Cardiac fibroblast (primary cell): ENCODE measurements around the gene TULP4.
A peak's percentile ranks its signal among the peaks of the same experiment; 100 is the strongest.
"Not testable (repeated sequence)": the region's sequence is repeated elsewhere in the genome, so short reads cannot be mapped to it uniquely, and the experiment has no call there.

Source experiments
- DNase-seq, 2 donors: peaks; one replicate each; pipeline versions ENCODE4 v3.0.0 to v3.0.0-alpha.2; 2010; ENCODE audit warnings: low read depth in 2 of 2
- H3K4me3 ChIP-seq, 2 donors: replicated peaks in 1 of 2; 1 replicate in 1 of 2; 2 replicates in 1 of 2; pipeline ENCODE4 v1.5.1; 2011; ENCODE audit warnings: low read depth in 2 of 2, low read length in 2 of 2, mild to moderate bottlenecking in 2 of 2, moderate library complexity in 1 of 2
- TF ChIP-seq, protein P1 (sequence below): IDR thresholded peaks from one replicate; pipeline ENCODE4 v1.5.1; 2011; ENCODE audit warnings: low read depth, mild to moderate bottlenecking, low read length, inconsistent platforms

The TULP4 gene

DNA sequence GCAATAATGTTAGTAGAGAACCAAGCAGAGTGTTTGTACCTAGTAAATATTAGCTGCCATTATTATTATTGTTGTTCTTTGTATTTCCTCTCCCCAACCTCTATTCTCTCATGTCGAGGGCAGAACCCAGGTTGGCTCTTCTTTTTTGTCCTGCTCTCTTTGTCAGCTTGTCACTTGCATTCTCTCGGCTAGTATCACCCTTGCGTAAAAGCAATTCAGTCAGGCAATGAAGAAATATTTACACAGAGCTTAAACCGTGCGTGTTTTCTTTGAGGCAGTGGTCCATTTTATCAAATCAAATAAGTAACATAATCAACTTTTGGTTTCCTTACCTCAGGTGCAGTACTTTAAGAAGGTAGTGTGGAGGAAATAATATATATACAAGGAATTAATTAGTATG is 83.9 kb downstream of the TULP4 start:
- TF ChIP-seq, protein P1, sequence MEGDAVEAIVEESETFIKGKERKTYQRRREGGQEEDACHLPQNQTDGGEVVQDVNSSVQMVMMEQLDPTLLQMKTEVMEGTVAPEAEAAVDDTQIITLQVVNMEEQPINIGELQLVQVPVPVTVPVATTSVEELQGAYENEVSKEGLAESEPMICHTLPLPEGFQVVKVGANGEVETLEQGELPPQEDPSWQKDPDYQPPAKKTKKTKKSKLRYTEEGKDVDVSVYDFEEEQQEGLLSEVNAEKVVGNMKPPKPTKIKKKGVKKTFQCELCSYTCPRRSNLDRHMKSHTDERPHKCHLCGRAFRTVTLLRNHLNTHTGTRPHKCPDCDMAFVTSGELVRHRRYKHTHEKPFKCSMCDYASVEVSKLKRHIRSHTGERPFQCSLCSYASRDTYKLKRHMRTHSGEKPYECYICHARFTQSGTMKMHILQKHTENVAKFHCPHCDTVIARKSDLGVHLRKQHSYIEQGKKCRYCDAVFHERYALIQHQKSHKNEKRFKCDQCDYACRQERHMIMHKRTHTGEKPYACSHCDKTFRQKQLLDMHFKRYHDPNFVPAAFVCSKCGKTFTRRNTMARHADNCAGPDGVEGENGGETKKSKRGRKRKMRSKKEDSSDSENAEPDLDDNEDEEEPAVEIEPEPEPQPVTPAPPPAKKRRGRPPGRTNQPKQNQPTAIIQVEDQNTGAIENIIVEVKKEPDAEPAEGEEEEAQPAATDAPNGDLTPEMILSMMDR, result no peak
- DNase-seq, result no peak
- H3K4me3 ChIP-seq, result no peak overlapping the region

DNA sequence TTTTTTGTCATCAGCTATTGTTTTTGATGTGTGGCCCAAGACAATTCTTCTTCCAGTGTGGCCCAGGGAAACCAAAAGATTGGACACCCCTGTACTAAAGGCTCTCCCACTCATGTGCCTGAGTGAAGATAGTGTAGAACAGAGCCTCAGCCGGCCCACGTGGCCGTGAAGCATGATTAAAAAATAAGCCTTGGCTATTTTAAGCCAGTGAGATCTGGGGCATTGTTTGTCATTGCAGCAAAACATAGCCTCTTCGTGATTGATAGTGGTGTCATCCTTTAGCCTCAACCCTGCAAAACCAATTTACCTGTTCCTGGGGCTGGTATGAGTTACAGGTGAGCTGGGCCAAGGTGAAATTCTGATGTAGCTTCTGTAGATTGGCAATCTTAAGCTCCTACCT is 85.3 kb downstream of the TULP4 start:
- DNase-seq, result no peak
- TF ChIP-seq, protein P1, result no peak
- no peak overlapping the region for H3K4me3 ChIP-seq

DNA sequence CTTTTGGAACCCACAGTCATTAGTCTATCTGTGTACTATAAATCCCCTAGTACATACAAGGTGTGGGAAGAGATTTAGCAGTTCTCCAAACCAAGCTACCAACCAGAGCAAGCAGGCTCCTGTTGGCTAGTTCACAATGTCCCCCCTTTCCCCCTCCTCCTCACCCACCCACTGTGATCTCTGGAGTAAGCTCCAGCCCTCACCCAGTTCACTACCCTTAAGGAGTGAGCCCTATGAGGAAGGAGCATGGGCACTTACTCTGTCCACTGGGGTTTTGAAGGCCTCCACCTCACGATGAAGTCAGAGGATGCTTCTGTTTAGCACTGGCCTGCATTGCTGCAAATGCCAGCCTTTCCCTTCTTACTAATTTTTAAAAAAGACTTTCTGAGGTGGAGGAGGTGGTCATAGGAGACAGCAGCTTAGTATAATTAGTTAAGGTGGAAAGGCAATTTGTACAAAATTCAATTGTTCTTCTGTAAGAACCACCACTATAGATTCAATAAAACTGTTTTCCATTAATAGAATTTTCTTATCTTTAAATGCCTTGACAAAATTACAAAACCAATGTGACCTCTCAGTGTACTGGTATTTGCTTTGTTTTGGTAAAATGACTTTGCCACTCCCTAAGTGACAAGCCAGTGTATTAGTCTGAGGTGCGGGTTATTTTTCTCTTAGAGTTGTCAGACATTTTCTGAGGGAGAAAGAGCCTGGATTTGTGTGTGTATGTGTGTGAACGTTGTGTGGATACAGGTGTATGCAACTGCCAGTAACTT is 86.2 kb downstream of the TULP4 start:
- TF ChIP-seq, protein P1, result no peak
- no peak overlapping the region for H3K4me3 ChIP-seq

DNA sequence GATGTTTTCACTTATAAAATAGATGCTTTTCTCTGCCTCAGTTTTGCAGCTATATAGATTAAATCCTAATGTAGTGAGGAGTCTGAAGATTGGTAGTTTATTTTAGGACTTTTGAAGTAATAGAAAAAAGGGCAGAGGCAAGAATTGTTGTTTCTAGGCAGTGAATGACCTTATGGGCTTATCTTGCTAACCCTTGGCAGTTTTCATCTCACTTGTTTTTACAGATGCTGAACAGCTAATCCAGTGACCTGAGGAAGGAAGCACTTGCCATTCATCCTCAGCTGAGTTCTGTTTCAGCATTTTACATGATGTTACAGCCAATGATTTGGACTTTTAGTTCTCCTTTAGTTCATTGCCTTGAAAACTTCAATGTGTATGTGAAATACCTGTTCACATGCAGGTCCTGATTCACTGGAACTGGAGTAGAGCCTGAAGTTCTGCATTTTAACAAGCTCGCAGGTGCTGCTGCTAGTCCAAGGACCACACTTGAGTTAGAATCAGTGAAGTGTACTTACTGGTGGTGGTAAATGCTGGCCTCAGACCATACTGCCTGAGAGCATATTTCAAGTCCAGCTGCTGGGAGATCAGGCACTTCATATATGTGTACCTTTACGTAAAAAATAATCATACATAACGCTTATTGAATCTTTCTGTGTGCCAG is 86.9 kb downstream of the TULP4 start:
- no peak for DNase-seq
- no peak overlapping the region for H3K4me3 ChIP-seq
- TF ChIP-seq, protein P1, result no peak

More for the DNA sequence above, 86.2 kb downstream of the TULP4 start:
- DNase-seq, result no peak

DNA sequence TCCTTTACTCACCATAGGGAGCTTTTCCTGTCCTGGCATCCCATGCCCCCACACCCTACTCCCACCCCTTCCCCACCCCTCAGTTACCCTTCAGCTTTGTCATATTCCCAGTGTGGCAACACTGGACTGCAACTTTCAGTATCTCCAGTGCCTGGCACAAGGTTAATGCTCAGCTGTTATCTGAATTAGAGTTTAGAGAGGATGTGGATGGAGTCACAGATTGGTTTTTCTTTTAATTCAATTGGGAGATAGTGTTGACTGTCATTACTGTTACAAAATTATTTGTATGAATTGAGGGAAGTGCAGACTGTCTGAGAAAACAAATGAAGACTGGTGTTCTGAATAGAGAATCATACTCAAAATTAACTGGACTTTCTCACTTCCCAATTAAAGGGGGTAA is 89.9 kb downstream of the TULP4 start:
- TF ChIP-seq, protein P1, result no peak
- H3K4me3 ChIP-seq, result no peak overlapping the region
- no peak for DNase-seq

DNA sequence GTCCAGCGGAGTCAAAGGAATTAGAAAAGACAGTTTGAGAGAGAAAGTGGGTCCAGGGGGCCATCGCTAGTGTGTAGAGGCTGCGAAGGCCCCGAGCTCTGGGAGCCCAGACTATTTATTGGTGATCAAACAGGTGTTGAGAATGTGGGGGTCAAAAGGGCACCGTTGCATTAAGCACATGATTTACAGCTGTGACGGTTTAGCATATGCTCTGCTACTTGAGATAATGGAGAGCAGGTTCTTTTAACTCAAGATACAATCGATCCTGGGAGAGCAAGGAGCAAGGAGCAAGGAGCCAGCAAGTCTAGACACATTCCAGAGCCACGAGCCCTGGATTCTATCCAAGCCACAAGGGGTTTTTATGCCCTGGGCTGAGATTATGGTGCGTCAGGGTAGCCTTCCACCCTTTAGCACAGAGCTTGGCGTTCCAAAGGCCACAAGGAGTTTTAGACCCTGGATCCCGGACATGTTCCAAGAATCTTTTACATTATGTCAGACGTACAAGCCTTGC is 93.1 kb downstream of the TULP4 start:
- DNase-seq, result peak; percentile 65 to 72
- H3K4me3 ChIP-seq, result not testable (repeated sequence)

DNA sequence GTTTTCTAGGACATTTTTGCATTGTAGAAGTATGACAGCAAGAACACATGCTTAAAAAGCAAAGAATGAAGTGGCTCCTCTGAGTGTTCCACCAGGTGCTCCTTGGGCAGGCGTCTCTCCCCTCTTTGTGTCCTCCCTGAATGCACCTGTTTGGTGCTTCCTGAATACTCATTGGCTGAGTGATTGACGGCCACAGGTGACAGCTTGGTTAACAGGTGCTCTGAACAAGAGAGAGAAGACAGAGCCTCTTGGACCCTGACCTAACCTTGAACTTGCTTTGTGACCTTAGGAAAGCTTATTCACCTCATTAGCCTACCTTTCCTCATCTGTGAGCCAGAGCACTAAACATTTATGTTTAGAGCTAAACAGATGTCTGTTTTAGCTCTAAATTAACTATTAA is 93.7 kb downstream of the TULP4 start:
- TF ChIP-seq, protein P1, result no peak
- no peak overlapping the region for H3K4me3 ChIP-seq
- no peak for DNase-seq
